Sigmoid colon (tissue), 4 donors: ENCODE results near the gene UQCC2.

Experiments
- CTCF ChIP-seq, 4 experiments: fragments of 450-650 bp in 3 of 4; fragments of 200-600 bp in 1 of 4; IDR thresholded peaks; one replicate each; pipeline ENCODE4 v1.5.1; 2016 to 2019; ENCODE audit warnings: antibody characterized with exemption in 4 of 4, mild to moderate bottlenecking in 3 of 4, moderate library complexity in 2 of 4
- EP300 ChIP-seq, 4 donors: sonication (generic); formaldehyde crosslinking; IDR thresholded peaks; one replicate each; pipeline ENCODE4 v1.6.1; 2017; ENCODE audit warnings: antibody characterized with exemption in 4 of 4
- POLR2AphosphoS5 ChIP-seq, 4 donors: sonication (generic); formaldehyde crosslinking; IDR thresholded peaks; one replicate each; pipeline ENCODE4 v1.6.1; 2017; ENCODE audit warnings: antibody characterized with exemption in 4 of 4

- TF ChIP-seq CTCF (IDR thresholded peaks at IDR 0.05), result no peak
- no peak for TF ChIP-seq POLR2AphosphoS5 (IDR thresholded peaks at IDR 0.05)
- TF ChIP-seq EP300 (IDR thresholded peaks at IDR 0.05), result no peak
Observed at GRCh38 chr6:33709605-33710295, 1.8 kb downstream of the UQCC2 start.
